ENCODE data around the gene GPR52.
"Not testable (repeated sequence)": the region's sequence is repeated elsewhere in the genome, so short reads cannot be mapped to it uniquely, and the experiment has no call there.

GPR52 gene

GRCh38 chr1:174447866-174448530 lies at the start of gene GPR52:
Gene GPR52, plus strand, starts transcription at chr1:174447964. Its CDS starts 148 bp downstream, at chr1:174448112.
- no peak for DNase-seq

GRCh38 chr1:174398246-174398645 lies 49.5 kb upstream of the GPR52 start:
- peak; percentile 4 for DNase-seq

- no peak for DNase-seq
Observed at GRCh38 chr1:174399211-174399610, 48.6 kb upstream of the GPR52 start.

- no peak for DNase-seq
Observed at GRCh38 chr1:174401075-174401474, 46.7 kb upstream of the GPR52 start.

- no peak for DNase-seq
Observed at GRCh38 chr1:174405219-174405618, 42.5 kb upstream of the GPR52 start.

- DNase-seq: no peak
Observed at GRCh38 chr1:174406421-174406820, 41.3 kb upstream of the GPR52 start.

- DNase-seq: no peak
Observed at GRCh38 chr1:174407665-174408064, 40.1 kb upstream of the GPR52 start.

- DNase-seq: no peak
Observed at GRCh38 chr1:174408146-174408545, 39.6 kb upstream of the GPR52 start.

GRCh38 chr1:174409801-174410200 lies 38.0 kb upstream of the GPR52 start:
- DNase-seq: not testable (repeated sequence)

GRCh38 chr1:174413632-174414031 lies 34.1 kb upstream of the GPR52 start:
- peak; percentile 12 for DNase-seq

GRCh38 chr1:174414203-174414602 lies 33.6 kb upstream of the GPR52 start:
- no peak for DNase-seq

- no peak for DNase-seq
Observed at GRCh38 chr1:174415506-174415905, 32.3 kb upstream of the GPR52 start.

GRCh38 chr1:174417921-174418320 lies 29.8 kb upstream of the GPR52 start:
- DNase-seq: no peak

GRCh38 chr1:174425121-174425520 lies 22.6 kb upstream of the GPR52 start:
- no peak for DNase-seq

GRCh38 chr1:174426153-174426552 lies 21.6 kb upstream of the GPR52 start:
- DNase-seq: no peak

- no peak for DNase-seq
Observed at GRCh38 chr1:174428033-174428432, 19.7 kb upstream of the GPR52 start.

GRCh38 chr1:174428739-174429138 lies 19.0 kb upstream of the GPR52 start:
- DNase-seq: no peak

- no peak for DNase-seq
Observed at GRCh38 chr1:174433451-174433850, 14.3 kb upstream of the GPR52 start.

GRCh38 chr1:174445351-174445750 lies 2.4 kb upstream of the GPR52 start:
- DNase-seq: no peak

- DNase-seq: no peak
Observed at GRCh38 chr1:174445817-174446216, 1.9 kb upstream of the GPR52 start.

GRCh38 chr1:174448531-174448883 lies 743 bp downstream of the GPR52 start:
- no peak for DNase-seq

- peak; percentile 13 for DNase-seq
Observed at GRCh38 chr1:174448974-174449373, 1.2 kb downstream of the GPR52 start.

GRCh38 chr1:174451408-174451807 lies 3.6 kb downstream of the GPR52 start:
- no peak for DNase-seq

GRCh38 chr1:174465855-174466254 lies 18.1 kb downstream of the GPR52 start:
- no peak for DNase-seq

GRCh38 chr1:174466607-174467006 lies 18.8 kb downstream of the GPR52 start:
- DNase-seq: no peak

All from hematopoietic multipotent progenitor cell treated with erythropoietin and hydrocortisone succinate and interleukin-3 and kit ligand, for 4 days (in vitro differentiated cells).